CD4-positive, alpha-beta T cell (primary cell): ENCODE data around the gene TMOD1. TPM values are rescaled to one million over a fixed set of nuclear protein-coding genes. Genes with fewer than 3 reads are reported as not detected.
"Not testable (repeated sequence)": the region's sequence is repeated elsewhere in the genome, so short reads cannot be mapped to it uniquely, and the experiment has no call there.

Source experiments
- ATAC-seq: fragments of 200-7000 bp; cut with Tn5 transposase; one replicate; pipeline ENCODE4 v1.10.0; 2022; ENCODE audit warnings: mild to moderate bottlenecking; ENCODE audit not compliant: poor library complexity
- CTCF ChIA-PET: fragments of 350-600 bp; sonication (Branson Sonifier 250); formaldehyde crosslinking; loops from one replicate; lab custom pipeline; 2021; ENCODE audit warnings: antibody characterized with exemption, inconsistent platforms; lab: Charles Lee
- POLR2A ChIA-PET: fragments of 350-600 bp; sonication (Branson Sonifier 250); formaldehyde crosslinking; loops from one replicate; lab custom pipeline; 2021; ENCODE audit warnings: antibody characterized with exemption, inconsistent platforms; lab: Charles Lee
- DNase-seq, 14 experiments: peaks; one replicate each; pipeline ENCODE4 v3.0.0-alpha.2; 2013 to 2020; ENCODE audit warnings: mixed read lengths in 2 of 14
- H3K27ac ChIP-seq, 2 donors: one replicate each; pipeline versions ENCODE4 v1.5.1 to v1.7.0; 2013; ENCODE audit warnings: low read length in 2 of 2, low read depth in 1 of 2, mild to moderate bottlenecking in 1 of 2
- H3K27me3 ChIP-seq, 2 experiments: 1 replicate in 1 of 2; 2 replicates in 1 of 2; pipeline versions ENCODE4 v1.6.1 to v1.7.0; 2013; ENCODE audit warnings: low read length in 2 of 2, control low read depth in 1 of 2, mild to moderate bottlenecking in 1 of 2, moderate library complexity in 1 of 2; ENCODE audit not compliant: insufficient read depth in 2 of 2, control insufficient read depth in 1 of 2
- H3K36me3 ChIP-seq: one replicate; pipeline ENCODE4 v1.6.1; 2013; ENCODE audit warnings: low read length, control low read depth; ENCODE audit not compliant: insufficient read depth
- H3K4me1 ChIP-seq: one replicate; pipeline ENCODE4 v1.6.1; 2013; ENCODE audit warnings: low read length, control low read depth; ENCODE audit not compliant: insufficient read depth
- H3K4me3 ChIP-seq: one replicate; pipeline ENCODE4 v1.5.1; 2013; ENCODE audit warnings: mild to moderate bottlenecking, low read length, moderate library complexity
- H3K9me3 ChIP-seq, 2 experiments: 1 replicate in 1 of 2; 2 replicates in 1 of 2; pipeline versions ENCODE4 v1.6.1 to v1.7.0; 2013; ENCODE audit warnings: low read length in 2 of 2, mild to moderate bottlenecking in 2 of 2, control low read depth in 1 of 2, moderate library complexity in 1 of 2; ENCODE audit not compliant: control insufficient read depth in 1 of 2, insufficient read depth in 1 of 2
- H3K27ac Mint-ChIP-seq: one replicate; pipeline ENCODE4 v1.8.0; 2020; ENCODE audit warnings: mixed read lengths
- H3K27me3 Mint-ChIP-seq: one replicate; pipeline ENCODE4 v1.8.0; 2021; ENCODE audit warnings: mixed read lengths
- H3K36me3 Mint-ChIP-seq: one replicate; pipeline ENCODE4 v1.8.0; 2021; ENCODE audit warnings: low read depth, mixed read lengths
- H3K4me1 Mint-ChIP-seq: one replicate; pipeline ENCODE4 v1.8.0; 2021; ENCODE audit warnings: low read depth, mixed read lengths
- H3K4me3 Mint-ChIP-seq: one replicate; pipeline ENCODE4 v1.8.0; 2020; ENCODE audit warnings: mild to moderate bottlenecking, mixed read lengths
- H3K9me3 Mint-ChIP-seq: one replicate; pipeline ENCODE4 v1.8.0; 2020; ENCODE audit warnings: mixed read lengths
- CTCF ChIP-seq: fragments of 200-600 bp; IDR thresholded peaks from one replicate; pipeline ENCODE4 v1.8.0; 2022; ENCODE audit warnings: antibody characterized with exemption, mild to moderate bottlenecking
- intact Hi-C, 2 experiments: fragments of 100-400 bp; cut with DNase I in 1 of 2; cut with micrococcal nuclease in 1 of 2; formaldehyde crosslinking; loops; one replicate each; pipeline versions ENCODE4 v1.15.1 to v1.9.0; 2023 to 2025; cut with DNase I, micrococcal nuclease
- total RNA-seq, 174 experiments: library from RNA in 2 of 174; stranded (reverse) in 2 of 174; gene quantifications; one replicate each; pipeline ENCODE4 v1.2.3 and lab custom pipeline; 2021 to 2026

Gene TMOD1
- total RNA-seq, 2 experiments from 2014 or later, result 0.20 to 0.47 TPM

GRCh38 chr9:97579914-97580313 lies 78.4 kb downstream of the TMOD1 start:
- POLR2A ChIA-PET, result no interaction called here
- no peaks in the 10 kb centered on the region for H3K27me3 ChIP-seq
- H3K27me3 Mint-ChIP-seq, result no peaks in the 10 kb centered on the region

GRCh38 chr9:97581590-97581989 lies 80.1 kb downstream of the TMOD1 start:
- H3K9me3 Mint-ChIP-seq, ATAC-seq: not testable (repeated sequence)

More at GRCh38 chr9:97579914-97580313, 78.4 kb downstream of the TMOD1 start:
- no peaks in the 10 kb centered on the region for H3K36me3 ChIP-seq
- DNase-seq, result no peak
- CTCF ChIA-PET, result interaction anchor here (1.3 kb wide), 1 partner anchor 19 kb away, joined by 3 read pairs; no protein-coding TSS in a partner anchor
- ATAC-seq, result no peak
- no peak overlapping the region for H3K27ac ChIP-seq
- H3K9me3 Mint-ChIP-seq, result no peaks in the 10 kb centered on the region
- intact Hi-C loops, result no loop called here
- H3K4me3 ChIP-seq, result no peak overlapping the region
- H3K9me3 ChIP-seq, result no peaks in the 10 kb centered on the region
- peaks cover 16% of the 10 kb centered on the region for H3K36me3 Mint-ChIP-seq
- TF ChIP-seq CTCF, result no peak
- no peak overlapping the region for H3K4me3 Mint-ChIP-seq
- peaks cover 4% of the 10 kb centered on the region for H3K4me1 ChIP-seq
- H3K4me1 Mint-ChIP-seq, result peaks cover 12% of the 10 kb centered on the region
- H3K27ac Mint-ChIP-seq, result no peak overlapping the region

GRCh38 chr9:97584778-97585177 lies 83.3 kb downstream of the TMOD1 start:
- H3K9me3 ChIP-seq, H3K27ac ChIP-seq, CTCF ChIA-PET, ATAC-seq, H3K4me3 Mint-ChIP-seq, H3K27me3 ChIP-seq, H3K36me3 ChIP-seq, H3K4me1 ChIP-seq, H3K4me3 ChIP-seq, H3K27me3 Mint-ChIP-seq, DNase-seq, H3K27ac Mint-ChIP-seq, POLR2A ChIA-PET, H3K4me1 Mint-ChIP-seq, H3K9me3 Mint-ChIP-seq, intact Hi-C loops: not testable (repeated sequence)
- peaks cover 10% of the 10 kb centered on the region for H3K36me3 Mint-ChIP-seq

More at GRCh38 chr9:97581590-97581989, 80.1 kb downstream of the TMOD1 start:
- intact Hi-C loops, H3K27ac Mint-ChIP-seq, H3K27me3 Mint-ChIP-seq, H3K36me3 ChIP-seq, H3K4me3 Mint-ChIP-seq, CTCF ChIA-PET, H3K27me3 ChIP-seq, H3K4me3 ChIP-seq, H3K4me1 Mint-ChIP-seq, H3K36me3 Mint-ChIP-seq, DNase-seq, H3K9me3 ChIP-seq, H3K4me1 ChIP-seq, H3K27ac ChIP-seq, POLR2A ChIA-PET: not testable (repeated sequence)

- H3K36me3 ChIP-seq, H3K4me3 ChIP-seq, H3K4me1 ChIP-seq, H3K36me3 Mint-ChIP-seq, H3K9me3 ChIP-seq, DNase-seq, H3K27ac Mint-ChIP-seq, H3K27ac ChIP-seq, H3K27me3 Mint-ChIP-seq, H3K4me3 Mint-ChIP-seq, H3K9me3 Mint-ChIP-seq, intact Hi-C loops, ATAC-seq, H3K27me3 ChIP-seq, H3K4me1 Mint-ChIP-seq, POLR2A ChIA-PET: not testable (repeated sequence)
- CTCF ChIA-PET, result interaction anchor here (1.4 kb wide), 1 partner anchor 12 kb away, joined by 3 read pairs; no protein-coding TSS in a partner anchor
These were observed 85.4 kb downstream of the TMOD1 start for GRCh38 chr9:97586909-97587308.
